HG03066 (cell line): ENCODE data around the gene RNU5B-1.
"Not testable (repeated sequence)": the region's sequence is repeated elsewhere in the genome, so short reads cannot be mapped to it uniquely, and the experiment has no call there.

ENCODE experiments used
- ATAC-seq: cut with Tn5 transposase; IDR thresholded peaks from one replicate; pipeline ENCODE4 v1.9.1; 2021; ENCODE audit warnings: low read depth; ENCODE audit not compliant: unreplicated experiment

Gene RNU5B-1

DNA sequence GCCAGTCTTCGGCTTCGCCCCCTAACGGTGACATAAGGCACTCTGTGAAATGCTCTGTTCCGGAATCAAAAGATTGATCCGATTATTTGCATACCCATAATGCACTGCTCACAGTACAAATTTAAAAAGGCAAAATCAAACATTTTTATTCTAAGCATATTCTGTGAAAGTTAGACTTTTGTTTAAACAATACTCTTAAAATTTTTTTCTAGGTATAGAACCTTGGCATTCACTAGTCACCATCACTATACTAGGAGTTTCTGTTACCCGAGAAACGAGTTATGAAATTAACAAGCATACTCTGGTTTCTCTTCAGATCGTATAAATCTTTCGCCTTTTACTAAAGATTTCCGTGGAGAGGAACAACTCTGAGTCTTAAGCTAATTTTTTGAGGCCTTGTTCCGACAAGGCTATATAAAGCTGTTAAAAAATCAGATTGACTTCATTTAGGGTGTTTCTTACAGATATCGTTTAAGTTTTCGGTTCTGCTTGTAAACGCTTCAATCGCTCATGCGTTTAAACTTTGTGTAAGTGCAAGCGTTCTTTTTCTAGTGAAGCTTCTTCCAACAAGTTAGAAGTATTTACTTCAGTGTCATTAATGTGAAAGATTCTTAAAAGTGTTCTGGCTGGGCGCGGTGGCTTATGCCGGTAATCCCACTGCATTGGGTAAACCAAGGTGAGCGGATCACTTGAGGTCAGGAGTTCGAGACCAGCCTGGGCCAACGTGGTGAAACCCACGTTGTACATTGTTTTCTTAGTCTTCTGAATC lies at the start of gene RNU5B-1:
Gene RNU5B-1, plus strand, starts transcription at position 297 of the 769 bp plus-strand sequence.
- ATAC-seq, result peak; percentile 68

- no peak for ATAC-seq
Observed at GRCh38 chr15:65254758-65255157, 49.7 kb upstream of the RNU5B-1 start.

GRCh38 chr15:65255486-65256140 lies 48.9 kb upstream of the RNU5B-1 start:
- no peak for ATAC-seq

GRCh38 chr15:65258375-65259262 lies 45.9 kb upstream of the RNU5B-1 start:
- ATAC-seq, result no peak

DNA sequence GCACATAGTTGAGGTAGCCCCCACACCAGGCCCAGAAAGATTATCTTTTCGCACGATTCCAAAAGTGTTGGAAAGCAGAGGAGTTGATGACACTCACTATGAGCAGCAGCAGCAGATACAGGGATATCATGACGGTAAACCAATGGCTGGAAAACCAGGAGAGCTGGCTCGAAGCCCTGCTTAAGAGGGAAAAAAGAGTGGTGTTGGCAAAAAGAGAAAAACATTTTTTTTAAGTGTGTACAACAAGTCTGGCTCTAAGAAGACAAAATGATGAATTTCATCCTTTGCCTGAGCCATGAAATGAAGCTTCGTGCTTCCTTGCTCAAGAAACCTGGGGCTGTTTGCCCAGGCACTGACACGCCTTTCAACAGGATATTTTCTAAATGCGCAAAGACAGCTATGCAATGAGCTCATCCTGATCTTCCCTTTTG lies 45.1 kb upstream of the RNU5B-1 start:
- no peak for ATAC-seq

- no peak for ATAC-seq
Observed at GRCh38 chr15:65260968-65261367, 43.5 kb upstream of the RNU5B-1 start.

- no peak for ATAC-seq
Observed at GRCh38 chr15:65263313-65263712, 41.2 kb upstream of the RNU5B-1 start.

DNA sequence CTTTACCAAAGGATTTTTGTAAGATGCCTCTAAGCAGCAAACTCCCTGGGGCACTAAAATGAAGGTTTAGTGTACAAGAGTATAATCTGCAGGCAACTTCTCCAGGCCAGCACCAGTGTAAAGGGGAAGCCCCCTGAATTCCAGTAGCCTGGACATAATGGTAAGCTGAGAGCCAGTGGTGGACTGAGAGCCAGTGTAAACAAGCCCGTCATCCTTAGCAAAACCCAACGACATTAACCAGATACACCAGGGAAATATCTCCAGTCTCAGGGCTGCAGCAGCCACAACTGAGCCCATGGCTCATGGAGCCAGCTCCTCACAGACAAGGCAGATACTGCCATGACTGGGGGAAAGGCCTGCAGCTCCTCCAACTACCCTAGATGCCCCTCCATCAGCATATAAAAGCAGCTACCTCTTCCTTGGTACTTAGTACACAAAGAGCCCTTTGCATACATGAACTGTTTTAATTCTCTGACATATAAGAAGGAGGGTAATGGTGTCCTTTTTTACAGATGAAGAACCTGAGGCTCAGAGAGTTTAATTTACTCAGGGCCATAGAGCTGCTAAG lies 39.5 kb upstream of the RNU5B-1 start:
- no peak for ATAC-seq

DNA sequence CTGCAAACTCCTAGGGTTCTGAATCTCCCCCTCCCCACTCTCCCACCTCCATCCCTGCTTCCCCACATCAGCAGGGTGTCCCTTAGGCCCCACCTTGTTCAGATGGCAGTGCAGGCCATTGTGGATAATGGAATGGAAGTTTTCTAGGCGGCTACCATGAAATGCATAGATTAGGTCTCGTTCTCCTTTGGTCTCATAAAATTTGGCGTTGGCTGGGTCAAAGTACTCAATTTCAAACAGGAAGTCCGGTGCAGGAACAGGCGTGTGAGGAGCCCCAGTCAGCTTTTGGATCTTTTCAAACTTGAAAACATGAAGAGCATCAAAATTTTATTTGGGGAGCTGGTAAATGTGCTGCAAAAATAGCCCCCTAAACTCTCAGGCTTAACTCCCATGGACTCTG lies 38.0 kb upstream of the RNU5B-1 start:
- no peak for ATAC-seq

- no peak for ATAC-seq
Observed at GRCh38 chr15:65268411-65268810, 36.1 kb upstream of the RNU5B-1 start.

- not testable (repeated sequence) for ATAC-seq
Observed at GRCh38 chr15:65270811-65271545, 33.5 kb upstream of the RNU5B-1 start.

DNA sequence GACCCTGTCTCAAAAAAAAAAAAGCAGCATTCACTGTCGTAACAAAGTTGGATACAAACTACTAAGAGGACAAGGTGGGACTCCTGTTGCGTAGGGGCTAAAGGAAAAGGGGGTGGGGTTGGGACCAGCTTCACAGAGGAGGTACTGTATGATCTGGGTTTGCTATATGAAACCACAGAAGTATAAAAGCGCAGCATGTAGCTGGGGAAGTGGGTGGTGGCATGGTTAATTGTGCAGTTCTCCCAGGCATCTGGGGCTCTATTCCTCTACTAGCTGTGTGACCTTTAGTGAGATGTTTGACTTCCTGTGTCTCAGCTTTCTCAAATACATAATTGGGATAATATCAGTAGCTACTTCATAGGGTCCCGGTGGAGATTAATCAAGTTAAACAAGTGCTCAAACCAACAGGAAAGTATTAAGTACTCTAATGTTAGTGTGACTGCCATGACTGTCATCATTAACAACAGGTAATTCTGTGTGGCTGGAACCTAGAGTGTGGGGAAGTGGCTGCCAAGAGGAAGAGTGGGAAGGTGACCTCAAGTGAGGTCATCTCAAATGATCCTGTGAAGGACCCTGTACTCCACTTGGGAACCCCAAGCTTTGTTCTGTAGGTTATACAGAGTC lies 29.3 kb upstream of the RNU5B-1 start:
- ATAC-seq, result no peak

DNA sequence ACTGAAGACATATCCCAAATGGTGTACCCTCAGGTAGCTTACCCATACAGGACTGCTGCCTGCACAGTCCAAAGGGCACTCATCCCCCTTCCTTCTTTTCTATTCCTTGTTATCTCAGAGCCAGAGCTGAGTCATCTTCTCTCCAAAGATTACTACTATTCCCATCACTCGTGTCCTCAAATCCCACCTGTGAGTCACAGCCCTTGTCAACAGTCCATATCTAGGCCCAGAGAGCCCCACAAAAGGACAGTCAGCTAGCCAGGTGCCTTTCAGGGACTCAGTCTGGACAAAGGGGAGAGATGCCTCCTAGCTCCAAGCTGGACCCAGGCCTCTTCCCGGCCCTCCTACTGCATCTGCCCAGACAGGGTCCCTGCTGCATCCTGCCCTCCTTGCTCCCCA lies 28.8 kb upstream of the RNU5B-1 start:
- no peak for ATAC-seq

- no peak for ATAC-seq
Observed at GRCh38 chr15:65277015-65277414, 27.5 kb upstream of the RNU5B-1 start.

DNA sequence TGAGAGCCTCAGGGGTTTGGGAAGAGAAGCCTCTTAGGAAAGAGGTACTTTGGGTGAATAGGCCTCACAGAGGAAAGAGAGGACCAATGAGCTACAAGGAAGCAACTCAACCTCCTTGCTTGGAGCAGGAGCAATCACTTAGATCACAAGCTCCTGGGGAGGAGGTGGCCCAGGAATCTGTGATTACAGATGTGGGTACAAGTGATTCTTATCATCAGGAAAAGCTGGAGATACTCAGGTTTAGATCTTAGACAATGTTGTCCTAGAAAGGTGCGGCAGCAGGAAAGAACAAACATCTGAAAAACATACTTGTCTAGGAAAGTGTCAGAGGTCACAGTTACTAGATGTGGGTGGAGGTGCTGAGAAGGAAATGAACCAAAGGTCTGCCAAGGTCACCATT lies 26.0 kb upstream of the RNU5B-1 start:
- no peak for ATAC-seq

- ATAC-seq, result no peak
Observed at GRCh38 chr15:65285291-65286068, 19.0 kb upstream of the RNU5B-1 start.

DNA sequence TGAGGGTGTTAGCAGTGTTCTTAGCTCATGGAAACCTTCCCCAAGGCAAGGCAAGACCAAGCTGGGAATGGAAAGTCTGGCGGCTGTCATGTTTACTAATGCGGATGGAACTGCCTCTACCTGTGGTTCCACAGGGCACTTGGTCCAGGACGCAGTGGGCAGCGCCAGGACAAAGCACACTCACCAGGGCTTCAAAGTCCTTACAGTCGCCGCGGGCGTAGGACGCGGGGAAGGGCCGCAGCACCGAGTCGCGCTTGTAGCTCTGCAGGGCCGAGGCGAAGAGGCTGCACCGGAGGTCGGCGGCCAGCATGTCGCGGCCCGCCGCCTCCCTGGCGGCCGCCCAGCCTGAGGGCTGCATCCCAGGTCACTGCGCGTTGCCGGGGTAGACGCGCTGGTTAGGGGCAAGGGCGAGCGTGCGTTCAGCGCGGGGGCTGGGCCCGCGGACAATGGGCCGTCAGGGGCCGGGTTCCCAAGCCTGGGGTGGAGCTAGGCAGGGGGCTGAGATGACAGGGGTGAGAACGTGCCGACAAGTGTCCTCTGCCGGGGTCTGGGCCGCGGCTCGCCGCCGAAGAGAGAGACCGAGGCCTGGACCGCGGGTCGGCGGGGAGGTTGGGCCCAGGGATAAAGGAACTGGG lies 18.3 kb upstream of the RNU5B-1 start:
- peak; percentile 22 for ATAC-seq

GRCh38 chr15:65286704-65287519 lies 17.6 kb upstream of the RNU5B-1 start, which contains the start of gene PARP16:
TSS of gene PARP16 (minus strand) at chr15:65286883. CDS start at chr15:65286426, 457 bp downstream.
- ATAC-seq, result peak; percentile 90
